SU-DHL-6 (cell line): ENCODE results near the gene ITPKC.

Source experiments
- H2AFZ ChIP-seq: fragments of 200-600 bp; sonication (generic); 2 replicates; pipeline ENCODE4 v1.6.1; 2014; ENCODE audit warnings: low read depth, mild to moderate bottlenecking, moderate library complexity, mixed read lengths, antibody characterized with exemption, low read length; ENCODE audit not compliant: severe bottlenecking
- H3F3A ChIP-seq: fragments of 200-600 bp; shearing (Covaris generic); 2 replicates; pipeline ENCODE4 v1.6.0; 2016; ENCODE audit warnings: antibody characterized with exemption, mild to moderate bottlenecking; ENCODE audit not compliant: insufficient read depth
- H3K27ac ChIP-seq: fragments of 200-600 bp; sonication (generic); 2 replicates; pipeline ENCODE4 v1.5.1; 2016; ENCODE audit warnings: low read depth, mild to moderate bottlenecking, low read length, moderate library complexity, mixed read lengths
- H3K27me3 ChIP-seq: fragments of 200-600 bp; sonication (generic), shearing (Covaris generic); 2 replicates; pipeline ENCODE4 v1.6.0; 2014; ENCODE audit warnings: mild to moderate bottlenecking, low read length
- H3K36me3 ChIP-seq: fragments of 200-600 bp; sonication (generic); 2 replicates; pipeline ENCODE4 v1.6.1; 2014; ENCODE audit warnings: mild to moderate bottlenecking, low read length, mixed read lengths
- H3K4me2 ChIP-seq: fragments of 300-600, 200-600 bp; shearing (Covaris generic), sonication (generic); 2 replicates; pipeline ENCODE4 v1.6.0; 2014; ENCODE audit warnings: low read length, low read depth, mild to moderate bottlenecking; ENCODE audit not compliant: poor library complexity, severe bottlenecking
- H3K4me3 ChIP-seq: fragments of 200-600 bp; sonication (generic); 2 replicates; pipeline ENCODE4 v1.5.1; 2014; ENCODE audit warnings: antibody characterized with exemption, low read length, mild to moderate bottlenecking, mixed read lengths; ENCODE audit not compliant: insufficient read depth, poor library complexity, severe bottlenecking
- H3K79me2 ChIP-seq: fragments of 200-600 bp; sonication (generic); 2 replicates; pipeline ENCODE4 v1.6.1; 2014; ENCODE audit warnings: mild to moderate bottlenecking, low read length, moderate library complexity; ENCODE audit not compliant: insufficient read depth
- H3K9ac ChIP-seq: fragments of 200-600 bp; sonication (generic); 2 replicates; pipeline ENCODE4 v1.7.0; 2014; ENCODE audit warnings: mild to moderate bottlenecking, low read length
- H3K9me2 ChIP-seq: fragments of 200-600 bp; sonication (generic); replicated peaks from 2 replicates; pipeline ENCODE4 v1.6.1; 2014; ENCODE audit warnings: low read length; ENCODE audit not compliant: insufficient read depth
- H3K9me3 ChIP-seq: fragments of 200-600 bp; sonication (generic); 2 replicates; pipeline ENCODE4 v1.6.1; 2014; ENCODE audit warnings: low read length, mixed read lengths; ENCODE audit not compliant: insufficient read depth
- H4K20me1 ChIP-seq: fragments of 200-600 bp; sonication (generic); 2 replicates; pipeline ENCODE4 v1.6.1; 2014; ENCODE audit warnings: low read depth, mild to moderate bottlenecking, antibody characterized with exemption, low read length, moderate library complexity, mixed read lengths
- CTCF ChIP-seq: fragments of 200-600 bp; sonication (generic); IDR thresholded peaks from one replicate; pipeline ENCODE4 v1.5.1; 2017; ENCODE audit warnings: antibody characterized with exemption, mild to moderate bottlenecking, low read length, moderate library complexity; ENCODE audit not compliant: insufficient read depth, poor library complexity, severe bottlenecking
- EZH2phosphoT487 ChIP-seq: fragments of 200-600 bp; sonication (generic), shearing (Covaris generic); conservative IDR thresholded peaks from 2 replicates; pipeline ENCODE4 v1.6.1; 2018; ENCODE audit warnings: mild to moderate bottlenecking, antibody characterized with exemption, low read length, moderate library complexity, mixed read lengths

The ITPKC gene

GRCh38 chr19:40733149-40733548 is 16.2 kb downstream of the ITPKC start:
- TF ChIP-seq CTCF = no peak
- TF ChIP-seq EZH2phosphoT487 = no peak
- Histone ChIP-seq H4K20me1 (no peaks in the 10 kb centered on the region), H3K27me3 (no peaks in the 10 kb centered on the region), H2AFZ (no peak overlapping the region), H3K4me3 (no peak overlapping the region), H3K9me2 (no peaks in the 10 kb centered on the region), H3K36me3 (no peaks in the 10 kb centered on the region), H3K4me2 (no peak overlapping the region), H3K9ac (no peak overlapping the region), H3F3A (no peaks in the 10 kb centered on the region), H3K9me3 (no peaks in the 10 kb centered on the region), H3K79me2 (no peaks in the 10 kb centered on the region), H3K27ac (no peak overlapping the region)

- no peak overlapping the region for H2AFZ ChIP-seq
- TF ChIP-seq EZH2phosphoT487 = no peak
- no peak for TF ChIP-seq CTCF
- no peak overlapping the region for H3K27ac ChIP-seq
- no peak overlapping the region for H3K4me3 ChIP-seq
- H3F3A ChIP-seq = no peaks in the 10 kb centered on the region
- no peaks in the 10 kb centered on the region for H3K9me2 ChIP-seq
- no peaks in the 10 kb centered on the region for H3K9me3 ChIP-seq
- no peak overlapping the region for H3K9ac ChIP-seq
- no peaks in the 10 kb centered on the region for H3K27me3 ChIP-seq
- H3K79me2 ChIP-seq = no peaks in the 10 kb centered on the region
- H3K36me3 ChIP-seq = no peaks in the 10 kb centered on the region
- H3K4me2 ChIP-seq = no peak overlapping the region
- no peaks in the 10 kb centered on the region for H4K20me1 ChIP-seq
These were observed 18.3 kb downstream of the ITPKC start for GRCh38 chr19:40735013-40735771.

- Histone ChIP-seq H3K9me3 (no peaks in the 10 kb centered on the region), H3K9ac (no peak overlapping the region), H3F3A (no peaks in the 10 kb centered on the region), H2AFZ (no peak overlapping the region), H3K79me2 (no peaks in the 10 kb centered on the region), H3K4me2 (no peak overlapping the region), H3K9me2 (no peaks in the 10 kb centered on the region), H3K4me3 (no peak overlapping the region), H4K20me1 (no peaks in the 10 kb centered on the region), H3K27me3 (no peaks in the 10 kb centered on the region), H3K36me3 (no peaks in the 10 kb centered on the region), H3K27ac (no peak overlapping the region)
- TF ChIP-seq EZH2phosphoT487 (no peak), CTCF (no peak)
These were observed 19.7 kb downstream of the ITPKC start for GRCh38 chr19:40736661-40737060.
